Small intestine (tissue), 7 donors: ENCODE data around the gene SKI. TPM values are rescaled to one million over a fixed set of nuclear protein-coding genes. Genes with fewer than 3 reads are reported as not detected.
A peak's percentile ranks its signal among the peaks of the same experiment; 100 is the strongest.

ENCODE experiments used
- DNase-seq, 2 donors: peaks; one replicate each; pipeline versions ENCODE4 v3.0.0 to v3.0.0-alpha.2; 2013
- FAIRE-seq: peaks from 2 replicates; lab custom pipeline; 2012; peaks lifted over from hg19 to GRCh38; lab: Jason Lieb, UNC
- H3K27ac ChIP-seq, 3 donors: one replicate each; pipeline ENCODE4 v1.5.1; 2013; ENCODE audit warnings: low read length in 2 of 3, mild to moderate bottlenecking in 2 of 3, control low read depth in 1 of 3, inconsistent platforms in 1 of 3, low read depth in 1 of 3, moderate library complexity in 1 of 3
- H3K27me3 ChIP-seq, 3 donors: one replicate each; pipeline ENCODE4 v1.6.1; 2013; ENCODE audit warnings: low read length in 3 of 3, inconsistent platforms in 1 of 3; ENCODE audit not compliant: control insufficient read depth in 3 of 3, insufficient read depth in 3 of 3
- H3K36me3 ChIP-seq, 3 donors: one replicate each; pipeline ENCODE4 v1.6.1; 2013; ENCODE audit warnings: low read length in 3 of 3, inconsistent platforms in 1 of 3, low read depth in 1 of 3, mild to moderate bottlenecking in 1 of 3, moderate library complexity in 1 of 3; ENCODE audit not compliant: control insufficient read depth in 3 of 3, insufficient read depth in 2 of 3
- H3K4me1 ChIP-seq, 3 donors: one replicate each; pipeline ENCODE4 v1.6.1; 2013; ENCODE audit warnings: low read length in 2 of 3, inconsistent platforms in 1 of 3, low read depth in 1 of 3, mild to moderate bottlenecking in 1 of 3, moderate library complexity in 1 of 3; ENCODE audit not compliant: control insufficient read depth in 3 of 3, insufficient read depth in 2 of 3
- H3K4me3 ChIP-seq, 3 donors: one replicate each; pipeline ENCODE4 v1.5.1; 2013; ENCODE audit warnings: low read length in 3 of 3, control low read depth in 1 of 3, inconsistent platforms in 1 of 3, low read depth in 1 of 3, mild to moderate bottlenecking in 1 of 3, moderate library complexity in 1 of 3
- H3K9me3 ChIP-seq, 2 donors: one replicate each; pipeline ENCODE4 v1.6.1; 2013; ENCODE audit warnings: low read depth in 1 of 2, low read length in 1 of 2; ENCODE audit not compliant: control insufficient read depth in 2 of 2, insufficient read depth in 1 of 2
- WGBS, 3 donors: extraction: QIAGEN DNeasy Blood & Tissue Kit; methylation state at CpG; one replicate each; pipeline ENCODE4 v1.1.7; 2013; 5-methylcytosine and 5-hydroxymethylcytosine counted together
- polyA plus RNA-seq, 4 donors: library from polyadenylated mRNA; stranded (reverse) in 3 of 4; unstranded in 1 of 4; fragments of 200-250 nt in 3 of 4; fragments of 120-200 nt in 1 of 4; gene quantifications; one replicate each; pipeline versions ENCODE4 v1.2.1 to v1.2.3, GENCODE V29; 2013
- donor health status: healthy with polysubstance abuse.
- donor health status: control.
- donor health status: control.
- donor health status: Bipolar disorder and iron deficiency.
- donor health status: healthy.

The SKI gene
- polyA plus RNA-seq, 4 donors: 4.2 to 45.1 (median 11.6) TPM

DNA sequence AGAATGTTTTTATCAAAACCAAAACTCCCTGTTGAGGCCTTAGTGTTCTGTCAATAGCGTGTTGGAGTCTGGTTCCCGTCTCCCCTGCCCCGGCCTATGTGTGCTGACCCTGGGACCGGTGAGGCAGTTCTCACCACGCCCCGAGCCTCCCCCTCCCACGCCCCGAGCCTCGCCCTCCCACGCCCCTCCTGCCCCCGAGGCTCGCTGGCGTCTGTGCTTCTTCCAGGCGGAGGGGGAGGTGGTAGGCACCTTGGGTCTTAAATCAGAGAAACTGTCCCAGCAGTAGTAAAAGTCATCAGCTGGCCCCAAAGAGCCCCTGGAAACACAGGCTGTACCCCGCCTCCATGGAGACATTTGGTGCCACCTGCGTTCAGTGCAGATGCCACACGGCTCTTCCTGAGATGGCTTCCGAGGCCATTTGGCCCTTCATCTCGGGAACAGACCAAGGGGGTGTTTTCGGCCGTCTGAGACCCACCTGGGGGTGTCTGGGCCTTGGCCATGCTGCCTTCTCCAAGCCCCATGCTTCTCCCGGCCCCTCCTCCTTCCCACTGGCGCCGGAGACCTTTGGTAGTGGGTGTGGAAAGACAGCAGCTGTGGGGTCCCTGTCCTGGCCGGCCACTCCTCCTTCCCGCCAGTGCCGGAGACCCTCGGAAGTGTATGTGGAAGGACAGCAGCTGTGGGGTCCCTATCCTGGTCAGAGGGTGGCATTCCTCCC is 44.7 kb downstream of the SKI start:
- DNase-seq: no peak
- Histone ChIP-seq H3K27ac (peak overlapping the region in 1 of 3 donors; percentile 12), H3K4me3 (no peak overlapping the region), H3K36me3 (peaks cover 0 to 48% (median 0%) of the 10 kb centered on the region in 3 donors), H3K27me3 (no peaks in the 10 kb centered on the region), H3K4me1 (peaks cover 6 to 79% (median 37%) of the 10 kb centered on the region in 3 donors), H3K9me3 (no peaks in the 10 kb centered on the region)
- 53 to 60% (median 59%) methylated on average over 28 of the region's 28 CpGs for WGBS, 3 donors
- FAIRE-seq: no peak

DNA sequence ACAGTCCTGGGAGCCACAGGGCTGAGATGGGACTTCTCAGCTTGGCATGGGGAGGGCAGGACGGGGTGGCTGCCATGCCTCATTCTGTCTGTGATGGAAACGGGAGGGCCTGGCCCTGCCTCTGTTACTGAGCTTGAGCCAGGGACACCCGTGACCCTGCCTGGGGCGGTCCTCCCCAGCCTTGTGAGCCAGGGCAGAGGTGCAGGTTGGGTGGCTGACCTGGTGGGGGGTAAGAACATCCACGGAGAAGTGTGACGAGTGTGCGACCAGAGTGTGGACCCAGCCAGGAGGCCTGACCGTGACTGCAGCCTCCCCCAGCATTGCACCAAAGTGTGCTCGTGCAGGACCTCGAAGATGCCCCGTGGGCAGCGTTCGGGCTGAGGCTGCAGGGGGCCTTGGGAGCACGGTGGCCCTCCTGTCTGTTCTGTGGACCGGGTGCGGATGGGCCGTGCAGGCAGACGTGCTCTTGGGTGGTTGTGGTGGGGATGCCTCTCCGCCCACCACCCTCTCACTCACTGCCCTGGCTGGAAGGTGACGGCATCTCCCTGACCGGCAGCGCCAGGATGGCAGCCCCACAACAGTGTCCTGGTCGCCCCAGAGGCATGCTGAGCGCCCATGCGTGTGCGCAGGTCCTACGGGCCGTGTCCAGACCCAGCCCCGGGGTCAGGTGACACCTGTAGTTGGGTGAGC is 45.4 kb downstream of the SKI start:
- H3K4me1 ChIP-seq: peaks cover 6 to 86% (median 36%) of the 10 kb centered on the region in 3 donors
- H3K4me3 ChIP-seq: no peak overlapping the region
- H3K27me3 ChIP-seq: no peaks in the 10 kb centered on the region
- FAIRE-seq (no peak), DNase-seq (no peak)
- no peaks in the 10 kb centered on the region for H3K9me3 ChIP-seq
- H3K27ac ChIP-seq: peak overlapping the region in 1 of 3 donors; percentile 12
- peaks cover 0 to 54% (median 0%) of the 10 kb centered on the region in 3 donors for H3K36me3 ChIP-seq
- 80 to 92% (median 90%) methylated on average over 29 of the region's 29 CpGs for WGBS, 3 donors

DNA sequence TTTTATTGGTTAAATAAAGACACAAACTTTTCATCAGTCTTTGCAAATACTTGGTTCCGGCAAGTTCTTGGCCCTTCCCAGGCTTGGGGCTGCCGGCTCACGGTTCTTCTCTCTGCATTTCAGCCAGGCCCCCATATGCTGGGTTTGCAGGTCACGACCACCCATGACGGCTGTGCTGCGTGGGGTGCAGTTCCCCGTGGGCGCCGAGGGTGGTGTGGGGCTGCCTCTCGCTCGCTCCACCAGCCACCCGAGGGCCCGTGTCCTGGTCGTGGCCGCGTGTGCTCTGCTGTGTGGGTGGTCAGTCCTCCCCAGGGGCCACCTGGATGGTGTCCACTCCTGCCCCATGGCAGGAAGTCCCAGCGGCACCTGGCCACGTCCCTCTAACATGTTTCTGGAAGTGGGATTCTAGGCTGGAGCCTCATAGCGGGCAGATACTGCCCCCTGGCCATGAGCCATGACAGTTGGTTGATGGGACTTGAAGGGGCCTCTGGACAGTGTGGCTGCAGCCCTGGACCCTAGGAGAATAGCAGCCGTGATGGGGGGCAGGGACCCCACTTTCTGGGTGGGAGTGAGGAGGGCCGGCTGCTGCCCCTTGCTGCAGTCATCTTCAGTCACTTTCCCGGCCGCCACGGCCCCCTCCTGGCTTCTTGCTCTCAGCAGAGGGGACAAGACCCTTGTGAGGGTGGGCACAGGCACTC is 46.3 kb downstream of the SKI start:
- WGBS, 3 donors: 70 to 94% (median 86%) methylated on average over 24 of the region's 24 CpGs
- Histone ChIP-seq H3K4me3 (no peak overlapping the region), H3K27me3 (no peaks in the 10 kb centered on the region)

DNA sequence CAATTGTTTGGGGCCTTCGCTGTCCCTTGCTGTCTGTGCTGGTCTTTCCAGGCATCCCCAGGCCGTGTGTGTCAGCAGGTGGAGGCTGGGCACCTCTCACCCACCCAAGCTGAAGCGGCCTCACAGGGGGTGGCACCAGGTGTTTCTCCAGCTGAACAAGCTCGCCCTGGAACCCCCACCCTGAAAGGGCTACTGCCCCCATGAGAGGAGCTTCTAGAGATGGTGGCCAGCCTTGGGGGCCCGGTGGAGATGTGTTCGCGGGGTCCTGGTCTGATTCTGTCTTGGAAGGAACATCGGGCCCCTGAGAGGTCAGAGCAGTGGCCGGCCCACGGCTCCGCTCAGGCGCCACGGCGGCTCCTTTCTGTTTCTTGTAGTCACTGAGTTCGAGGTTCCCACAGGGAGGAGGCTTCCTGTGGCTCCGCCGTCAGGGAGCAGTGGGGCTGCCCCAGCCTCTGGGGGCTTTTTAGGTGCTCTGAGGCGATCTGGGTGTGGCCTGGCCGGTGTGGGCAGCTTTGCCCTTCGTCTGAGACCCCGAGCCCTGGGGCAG is 46.9 kb downstream of the SKI start:
- DNase-seq (no peak), FAIRE-seq (no peak)
- H3K27ac ChIP-seq: peak overlapping the region in 2 of 3 donors; percentile 37 to 39
- H3K4me3 ChIP-seq: no peak overlapping the region
- H3K4me1 ChIP-seq: peaks cover 6 to 99% (median 41%) of the 10 kb centered on the region in 3 donors
- H3K9me3 ChIP-seq: no peaks in the 10 kb centered on the region
- H3K36me3 ChIP-seq: peaks cover 0 to 52% (median 0%) of the 10 kb centered on the region in 3 donors
- no peaks in the 10 kb centered on the region for H3K27me3 ChIP-seq
- WGBS, 3 donors: 61 to 78% (median 77%) methylated on average over 20 to 21 of the region's 21 CpGs

More for the DNA sequence above, 46.3 kb downstream of the SKI start:
- H3K4me1 ChIP-seq: peaks cover 6 to 95% (median 37%) of the 10 kb centered on the region in 3 donors
- DNase-seq (no peak), FAIRE-seq (no peak)
- peaks cover 0 to 53% (median 0%) of the 10 kb centered on the region in 3 donors for H3K36me3 ChIP-seq
- H3K27ac ChIP-seq: peak overlapping the region in 2 of 3 donors; percentile 37 to 39
- no peaks in the 10 kb centered on the region for H3K9me3 ChIP-seq

DNA sequence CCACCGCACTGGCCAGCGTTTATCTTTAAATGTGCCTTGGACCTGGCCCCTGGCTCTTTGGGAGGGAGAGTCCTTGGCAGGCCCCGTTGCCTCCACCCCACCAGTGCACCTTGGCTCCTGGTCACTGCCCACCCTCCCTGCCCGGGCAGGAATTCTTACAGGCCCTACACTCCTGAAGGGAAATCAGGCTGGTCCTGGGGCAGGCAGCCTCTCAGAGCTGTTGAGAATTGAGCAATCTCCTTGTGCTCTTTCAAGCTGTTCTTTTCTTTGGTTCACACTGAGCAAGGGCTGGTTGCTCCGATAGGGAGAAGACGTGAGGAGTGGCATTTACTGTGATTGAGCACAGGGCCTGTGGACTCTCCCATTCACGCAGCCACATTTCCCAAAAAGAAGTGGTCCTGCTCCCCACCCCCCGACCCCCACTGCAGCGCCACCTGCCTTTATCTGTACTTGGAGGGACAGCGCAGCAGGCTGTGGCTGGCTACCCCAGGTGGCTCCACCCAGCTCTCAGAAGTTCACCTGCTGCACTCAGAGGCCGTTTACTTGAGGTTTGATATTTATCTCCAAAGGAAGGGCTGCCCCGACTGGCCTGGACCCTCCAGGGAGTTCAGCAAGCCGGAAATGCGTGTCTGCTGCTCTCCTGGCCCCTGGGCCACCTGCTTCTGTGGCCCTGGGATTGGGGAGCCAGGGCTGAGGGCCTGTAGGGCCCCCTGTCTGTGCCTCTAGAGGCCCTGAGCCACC is 47.8 kb downstream of the SKI start:
- 10 to 32% (median 26%) methylated on average over 14 of the region's 14 CpGs for WGBS, 3 donors

DNA sequence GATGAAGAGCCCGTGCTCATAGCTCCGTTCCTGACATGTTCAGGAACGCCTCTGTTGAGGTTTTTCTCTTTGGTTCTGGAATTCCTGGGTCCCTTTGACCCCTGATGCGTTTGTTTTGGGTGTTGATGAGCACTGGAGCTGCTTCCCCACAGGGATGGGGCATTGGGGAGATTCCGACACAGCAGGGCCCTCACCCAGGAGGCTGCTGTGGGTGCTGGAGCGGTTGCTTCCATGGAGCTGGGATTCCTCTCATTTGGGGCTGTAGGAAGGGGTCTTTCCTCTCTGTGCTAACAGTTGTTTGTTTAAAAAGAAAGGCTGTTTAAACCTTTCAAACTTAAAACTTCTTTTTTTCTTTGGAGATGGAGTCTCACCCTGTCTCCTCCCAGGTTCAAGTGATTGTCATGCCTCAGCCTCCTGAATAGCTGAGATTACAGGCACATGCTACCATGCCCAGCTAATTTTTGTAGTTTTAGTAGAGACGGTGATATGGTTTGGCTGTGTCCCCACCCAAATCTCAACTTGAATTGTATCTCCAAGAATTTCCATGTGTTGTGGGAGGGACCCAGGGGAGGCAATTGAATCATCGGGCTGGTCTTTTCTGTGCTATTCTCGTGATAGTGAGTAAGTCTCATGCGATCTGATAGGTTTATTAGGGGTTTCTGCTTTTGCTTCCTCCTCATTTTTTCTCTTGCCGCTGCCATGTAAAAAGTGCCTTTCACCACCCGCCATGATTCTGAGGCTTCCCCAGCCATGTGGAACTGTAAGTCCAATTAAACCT is 48.9 kb downstream of the SKI start:
- Histone ChIP-seq H3K27me3 (no peaks in the 10 kb centered on the region), H3K9me3 (no peaks in the 10 kb centered on the region), H3K27ac (peak overlapping the region in 2 of 3 donors; percentile 43 to 67), H3K4me1 (peaks cover 4 to 79% (median 37%) of the 10 kb centered on the region in 3 donors), H3K4me3 (no peak overlapping the region), H3K36me3 (peaks cover 0 to 44% (median 0%) of the 10 kb centered on the region in 3 donors)
- FAIRE-seq (no peak), DNase-seq (no peak)
- WGBS, 3 donors: 74 to 85% (median 78%) methylated on average over 12 of the region's 12 CpGs

More for the DNA sequence above, 47.8 kb downstream of the SKI start:
- H3K36me3 ChIP-seq: peaks cover 0 to 46% (median 0%) of the 10 kb centered on the region in 3 donors
- FAIRE-seq: no peak
- H3K4me3 ChIP-seq: no peak overlapping the region
- no peaks in the 10 kb centered on the region for H3K27me3 ChIP-seq
- DNase-seq: peak; percentile 47 to 84
- H3K9me3 ChIP-seq: no peaks in the 10 kb centered on the region
- H3K4me1 ChIP-seq: peaks cover 6 to 89% (median 41%) of the 10 kb centered on the region in 3 donors
- peak overlapping the region; percentile 15 to 67 (median 60) for H3K27ac ChIP-seq

DNA sequence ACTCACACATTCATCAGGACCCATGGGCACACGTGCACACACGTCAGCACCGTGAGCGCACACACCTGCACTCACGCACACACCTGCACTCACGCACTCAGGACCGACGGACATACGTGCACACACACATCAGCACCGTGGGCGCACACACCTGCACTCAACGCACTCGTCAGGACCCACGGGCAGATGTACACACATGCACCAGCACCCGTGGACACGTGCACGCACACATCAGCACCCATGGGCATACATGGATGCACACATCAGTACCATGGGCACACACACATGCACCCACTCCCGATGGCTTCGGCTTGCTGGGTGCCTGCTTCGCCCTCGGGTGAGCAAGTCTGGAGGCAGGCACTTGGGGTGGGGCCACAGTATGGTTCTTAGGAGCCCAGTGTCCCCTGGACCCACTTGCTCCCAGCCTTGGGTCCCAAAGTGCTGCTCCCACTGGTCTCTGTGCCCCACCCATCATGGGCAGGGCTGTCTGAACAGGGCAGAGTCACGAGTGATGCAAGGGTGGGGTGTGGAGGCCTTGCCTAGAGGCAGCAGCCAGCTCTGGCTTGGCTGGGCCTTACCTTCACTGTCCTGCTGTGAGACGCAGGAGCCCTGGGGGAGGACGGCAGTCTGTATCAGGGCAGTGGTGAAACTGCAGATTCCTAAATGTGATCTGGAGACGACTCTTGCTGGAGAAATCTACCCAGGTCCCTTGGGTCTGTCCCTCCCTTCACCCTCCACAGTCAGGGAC is 49.8 kb downstream of the SKI start:
- WGBS, 3 donors: 90 to 93% (median 91%) methylated on average over 25 of the region's 25 CpGs
- peaks cover 2 to 70% (median 28%) of the 10 kb centered on the region in 3 donors for H3K4me1 ChIP-seq

More for the DNA sequence above, 49.8 kb downstream of the SKI start:
- DNase-seq (peak; percentile 49 to 71), FAIRE-seq (no peak)
- Histone ChIP-seq H3K27me3 (no peaks in the 10 kb centered on the region), H3K9me3 (no peaks in the 10 kb centered on the region), H3K36me3 (peaks cover 0 to 50% (median 0%) of the 10 kb centered on the region in 3 donors), H3K27ac (peak overlapping the region in 2 of 3 donors; percentile 4 to 69), H3K4me3 (no peak overlapping the region)
